OCI-LY3 (cell line): ENCODE measurements around the gene PFKFB3.

ENCODE experiments used
- CTCF ChIP-seq: fragments of 200-600, 300-600 bp; sonication (generic); IDR thresholded peaks from 2 replicates; pipeline ENCODE4 v1.5.1; 2014; ENCODE audit warnings: antibody characterized with exemption, low read length, low read depth
- EZH2phosphoT487 ChIP-seq: fragments of 200-600 bp; shearing (Covaris generic); IDR thresholded peaks from 2 replicates; pipeline ENCODE4 v1.6.1; 2018; ENCODE audit warnings: antibody characterized with exemption, mixed run types, low read depth

- no peak for TF ChIP-seq CTCF
- TF ChIP-seq EZH2phosphoT487: no peak
Measured at GRCh38 chr10:6182454-6183098, 20.2 kb upstream of the PFKFB3 start.
